H54 (cell line): Measurements from ENCODE around the gene NAALADL2.
"Not testable (repeated sequence)": the region's sequence is repeated elsewhere in the genome, so short reads cannot be mapped to it uniquely, and the experiment has no call there.

ENCODE experiments used
- DNase-seq: peaks from one replicate; pipeline ENCODE4 v3.0.0; 2011; ENCODE audit warnings: low spot score, mixed read lengths; ENCODE audit not compliant: insufficient read length
- FAIRE-seq: peaks from 3 replicates; lab custom pipeline; 2011; peaks lifted over from hg19 to GRCh38; lab: Jason Lieb, UNC
- POLR2A ChIP-seq: IDR thresholded peaks from 2 replicates; pipeline ENCODE4 v1.6.1; 2011; ENCODE audit warnings: low read depth, mild to moderate bottlenecking, low read length

The NAALADL2 gene

GRCh38 chr3:175266478-175266877 lies 407.3 kb downstream of the NAALADL2 start:
- DNase-seq, result no peak
- no peak for TF ChIP-seq POLR2A
- FAIRE-seq, result no peak

GRCh38 chr3:175267121-175267531 lies 408.0 kb downstream of the NAALADL2 start:
- FAIRE-seq, result peak; percentile 20
- DNase-seq, result no peak
- no peak for TF ChIP-seq POLR2A

GRCh38 chr3:175267561-175267960 lies 408.4 kb downstream of the NAALADL2 start:
- TF ChIP-seq POLR2A, result no peak
- no peak for FAIRE-seq
- no peak for DNase-seq

GRCh38 chr3:175269394-175269793 lies 410.3 kb downstream of the NAALADL2 start:
- TF ChIP-seq POLR2A, result no peak
- FAIRE-seq, result no peak
- DNase-seq, result no peak

- no peak for DNase-seq
- FAIRE-seq, result peak; percentile 81
- no peak for TF ChIP-seq POLR2A
These were observed 411.2 kb downstream of the NAALADL2 start for GRCh38 chr3:175270198-175270837.

GRCh38 chr3:175270866-175271265 lies 411.7 kb downstream of the NAALADL2 start:
- TF ChIP-seq POLR2A, result no peak
- no peak for DNase-seq
- FAIRE-seq, result no peak

- not testable (repeated sequence) for DNase-seq, FAIRE-seq
These were observed 412.3 kb downstream of the NAALADL2 start for GRCh38 chr3:175271465-175271864.

- DNase-seq, result no peak
- no peak for TF ChIP-seq POLR2A
- no peak for FAIRE-seq
These were observed 413.3 kb downstream of the NAALADL2 start for GRCh38 chr3:175272392-175272791.

- DNase-seq, result no peak
- FAIRE-seq, result no peak
- TF ChIP-seq POLR2A, result no peak
These were observed 414.4 kb downstream of the NAALADL2 start for GRCh38 chr3:175273573-175273972.

GRCh38 chr3:175274056-175274455 lies 414.9 kb downstream of the NAALADL2 start:
- no peak for TF ChIP-seq POLR2A
- FAIRE-seq, result no peak
- DNase-seq, result no peak

GRCh38 chr3:175274474-175275218 lies 415.5 kb downstream of the NAALADL2 start:
- TF ChIP-seq POLR2A, result no peak
- DNase-seq (no peak), FAIRE-seq (no peak)

- DNase-seq (no peak), FAIRE-seq (no peak)
- no peak for TF ChIP-seq POLR2A
These were observed 419.5 kb downstream of the NAALADL2 start for GRCh38 chr3:175278680-175279079.

GRCh38 chr3:175279457-175279856 lies 420.3 kb downstream of the NAALADL2 start:
- DNase-seq (no peak), FAIRE-seq (no peak)
- no peak for TF ChIP-seq POLR2A

GRCh38 chr3:175279911-175280310 lies 420.8 kb downstream of the NAALADL2 start:
- DNase-seq (no peak), FAIRE-seq (no peak)
- no peak for TF ChIP-seq POLR2A
